Parathyroid adenoma (tissue), 2 donors: ENCODE data around the gene FAM78A.

Experiments
- H2AFZ ChIP-seq: fragments of 300-600 bp; sonication (generic); one replicate; pipeline ENCODE4 v1.7.0; 2017; ENCODE audit warnings: antibody characterized with exemption, mild to moderate bottlenecking
- H3K27ac ChIP-seq: fragments of 300-600 bp; sonication (generic); one replicate; pipeline ENCODE4 v1.7.0; 2017
- H3K27me3 ChIP-seq: fragments of 300-600 bp; sonication (generic); one replicate; pipeline ENCODE4 v1.7.0; 2017; ENCODE audit warnings: low read length; ENCODE audit not compliant: control insufficient read depth, insufficient read depth
- H3K36me3 ChIP-seq: fragments of 300-600 bp; sonication (generic); one replicate; pipeline ENCODE4 v1.7.0; 2017; ENCODE audit warnings: low read length; ENCODE audit not compliant: control insufficient read depth, insufficient read depth
- H3K4me1 ChIP-seq: fragments of 300-600 bp; sonication (generic); one replicate; pipeline ENCODE4 v1.7.0; 2017; ENCODE audit warnings: control low read depth
- H3K4me2 ChIP-seq: fragments of 300-600 bp; sonication (generic); one replicate; pipeline ENCODE4 v1.7.0; 2017; ENCODE audit warnings: low read length
- H3K4me3 ChIP-seq: fragments of 300-600 bp; sonication (generic); one replicate; pipeline ENCODE4 v1.7.0; 2017; ENCODE audit warnings: low read depth, low read length
- H3K79me2 ChIP-seq: fragments of 300-600 bp; sonication (generic); one replicate; pipeline ENCODE4 v1.7.0; 2017; ENCODE audit warnings: control low read depth
- H3K9ac ChIP-seq: fragments of 300-600 bp; sonication (generic); one replicate; pipeline ENCODE4 v1.7.0; 2017; ENCODE audit warnings: mild to moderate bottlenecking
- H3K9me3 ChIP-seq: fragments of 300-600 bp; sonication (generic); one replicate; pipeline ENCODE4 v1.7.0; 2017; ENCODE audit warnings: low read length; ENCODE audit not compliant: control insufficient read depth
- TF ChIP-seq, protein P1 (sequence below): fragments of 300-600 bp; sonication (generic); IDR thresholded peaks from one replicate; pipeline ENCODE4 v1.7.0; 2017; ENCODE audit warnings: antibody characterized with exemption, mild to moderate bottlenecking
- donor health status: primary hyperparathyroidism.

Gene FAM78A

DNA sequence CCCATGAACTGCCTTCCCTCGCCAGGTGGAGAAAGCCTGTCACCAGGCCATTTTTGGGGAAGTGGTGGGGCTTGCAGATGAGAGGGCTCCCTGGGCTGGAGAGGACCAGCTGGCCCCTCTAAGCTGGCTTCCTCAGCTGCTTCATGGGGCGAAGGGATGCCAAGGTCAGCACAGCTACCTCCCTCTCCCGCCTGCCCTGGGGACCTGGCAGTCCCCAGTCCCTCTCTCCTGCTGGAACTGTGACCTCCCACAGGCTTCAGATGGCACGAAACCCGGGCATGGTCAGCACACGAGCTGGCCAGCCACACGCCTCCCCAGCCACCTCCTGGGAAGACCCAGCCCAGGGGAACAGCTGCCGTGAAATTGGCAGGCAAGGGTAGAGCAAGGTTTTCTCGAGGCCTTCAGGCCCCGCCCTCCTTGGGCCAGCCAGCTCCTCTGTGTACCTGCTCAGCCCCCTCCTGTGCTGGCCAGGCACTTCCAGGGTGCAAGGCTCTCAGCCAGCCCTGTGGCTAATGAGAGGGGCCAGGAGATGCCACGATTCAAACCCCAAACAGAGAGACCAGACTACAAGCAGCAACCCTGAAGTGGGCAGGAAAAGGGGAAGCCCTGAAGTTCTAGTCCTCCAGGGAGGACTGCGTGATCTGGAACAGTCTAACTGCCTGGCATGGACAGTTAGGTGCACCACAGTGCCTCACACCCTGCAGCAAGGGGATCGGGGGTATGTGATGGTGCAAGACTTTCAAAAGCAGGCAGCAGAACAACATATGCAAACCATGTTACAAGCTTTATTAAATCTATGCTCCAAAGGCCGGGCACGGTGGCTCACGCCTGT is 26.1 kb upstream of the FAM78A start:
- Histone ChIP-seq H3K79me2 (no peaks in the 10 kb centered on the region), H3K9ac (no peak overlapping the region), H2AFZ (no peak overlapping the region), H3K4me3 (no peak overlapping the region), H3K27me3 (no peaks in the 10 kb centered on the region), H3K36me3 (no peaks in the 10 kb centered on the region), H3K27ac (no peak overlapping the region), H3K4me2 (no peak overlapping the region), H3K9me3 (no peaks in the 10 kb centered on the region), H3K4me1 (no peaks in the 10 kb centered on the region)
- TF ChIP-seq, protein P1, sequence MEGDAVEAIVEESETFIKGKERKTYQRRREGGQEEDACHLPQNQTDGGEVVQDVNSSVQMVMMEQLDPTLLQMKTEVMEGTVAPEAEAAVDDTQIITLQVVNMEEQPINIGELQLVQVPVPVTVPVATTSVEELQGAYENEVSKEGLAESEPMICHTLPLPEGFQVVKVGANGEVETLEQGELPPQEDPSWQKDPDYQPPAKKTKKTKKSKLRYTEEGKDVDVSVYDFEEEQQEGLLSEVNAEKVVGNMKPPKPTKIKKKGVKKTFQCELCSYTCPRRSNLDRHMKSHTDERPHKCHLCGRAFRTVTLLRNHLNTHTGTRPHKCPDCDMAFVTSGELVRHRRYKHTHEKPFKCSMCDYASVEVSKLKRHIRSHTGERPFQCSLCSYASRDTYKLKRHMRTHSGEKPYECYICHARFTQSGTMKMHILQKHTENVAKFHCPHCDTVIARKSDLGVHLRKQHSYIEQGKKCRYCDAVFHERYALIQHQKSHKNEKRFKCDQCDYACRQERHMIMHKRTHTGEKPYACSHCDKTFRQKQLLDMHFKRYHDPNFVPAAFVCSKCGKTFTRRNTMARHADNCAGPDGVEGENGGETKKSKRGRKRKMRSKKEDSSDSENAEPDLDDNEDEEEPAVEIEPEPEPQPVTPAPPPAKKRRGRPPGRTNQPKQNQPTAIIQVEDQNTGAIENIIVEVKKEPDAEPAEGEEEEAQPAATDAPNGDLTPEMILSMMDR = no peak

DNA sequence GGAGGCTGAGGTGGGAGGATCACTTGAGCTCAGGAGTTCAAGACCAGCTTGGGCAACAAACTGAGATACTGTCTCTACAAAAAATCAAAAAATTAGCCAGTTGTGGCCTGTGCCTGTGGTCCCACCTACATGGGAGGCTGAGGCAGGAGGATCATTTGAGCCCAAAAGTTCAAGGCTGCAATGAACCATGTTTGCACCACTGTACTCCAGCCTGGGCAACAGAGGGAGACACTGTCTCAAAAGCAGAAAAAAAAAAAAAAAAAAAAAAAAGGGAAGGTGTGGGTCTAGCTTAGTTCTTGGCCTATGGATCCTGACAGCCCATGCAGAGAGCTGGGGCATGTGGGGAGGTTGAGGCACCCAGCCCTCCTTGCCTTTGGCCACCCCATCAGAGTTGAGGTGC is 24.1 kb upstream of the FAM78A start:
- no peak overlapping the region for H3K4me2 ChIP-seq
- H3K4me1 ChIP-seq = no peaks in the 10 kb centered on the region
- no peak overlapping the region for H3K9ac ChIP-seq
- TF ChIP-seq, protein P1 = no peak
- H3K79me2 ChIP-seq = no peaks in the 10 kb centered on the region
- H3K4me3 ChIP-seq = no peak overlapping the region
- no peaks in the 10 kb centered on the region for H3K36me3 ChIP-seq
- H3K27ac ChIP-seq = no peak overlapping the region
- no peaks in the 10 kb centered on the region for H3K27me3 ChIP-seq
- H3K9me3 ChIP-seq = no peaks in the 10 kb centered on the region
- no peak overlapping the region for H2AFZ ChIP-seq

DNA sequence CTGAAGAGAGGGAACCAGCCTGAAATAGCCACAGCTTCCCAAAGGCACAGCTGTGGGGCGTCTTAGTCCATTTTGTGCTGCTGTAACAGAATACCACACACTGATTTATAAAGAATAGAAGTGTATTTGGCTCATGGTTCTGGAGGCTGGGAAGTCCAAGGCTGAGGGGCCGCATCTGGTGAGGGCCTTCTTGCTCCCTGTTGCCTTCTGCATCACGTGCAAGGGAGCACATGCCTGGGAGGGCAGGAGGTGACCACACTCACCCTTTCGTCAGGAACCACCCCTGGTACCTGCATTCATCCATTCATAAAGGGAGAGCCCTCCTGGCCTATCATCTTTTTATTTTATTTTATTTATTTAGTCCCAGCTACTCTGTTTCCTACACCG is 23.6 kb upstream of the FAM78A start:
- Histone ChIP-seq H3K79me2 (no peaks in the 10 kb centered on the region), H3K4me3 (no peak overlapping the region), H3K27ac (no peak overlapping the region), H2AFZ (no peak overlapping the region), H3K9ac (no peak overlapping the region), H3K27me3 (no peaks in the 10 kb centered on the region), H3K4me2 (no peak overlapping the region), H3K36me3 (no peaks in the 10 kb centered on the region), H3K9me3 (no peaks in the 10 kb centered on the region), H3K4me1 (no peaks in the 10 kb centered on the region)
- TF ChIP-seq, protein P1 = no peak

DNA sequence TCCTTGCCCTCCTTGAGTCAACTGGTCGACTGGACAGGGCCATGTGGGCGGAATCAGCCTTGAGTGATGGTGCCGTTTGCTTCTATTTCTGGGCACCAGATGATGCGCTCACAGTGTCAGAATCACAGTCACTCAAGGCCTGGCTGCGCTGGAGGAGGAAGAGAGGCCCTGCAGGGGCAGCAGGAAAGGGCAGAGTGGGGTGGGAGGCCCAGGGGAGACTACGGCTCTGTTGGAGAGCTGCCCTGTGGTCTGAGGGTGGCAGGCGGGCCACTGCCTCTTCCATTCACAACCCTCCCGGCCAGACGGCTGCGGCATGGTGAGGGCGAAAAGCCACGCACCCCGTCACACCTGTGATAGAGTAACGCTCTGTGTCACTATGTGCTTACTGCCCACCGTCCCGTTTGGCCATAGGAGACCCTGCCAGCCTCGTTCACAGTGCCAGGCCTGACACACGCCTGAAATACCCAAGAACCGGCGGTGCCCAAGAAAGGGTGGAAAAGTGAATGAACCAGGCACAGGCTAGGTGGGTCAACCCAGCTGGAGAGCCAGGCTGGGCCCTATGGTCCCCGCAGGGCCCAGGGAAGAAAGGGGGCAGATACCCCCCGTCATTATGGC is 23.1 kb upstream of the FAM78A start:
- Histone ChIP-seq H2AFZ (no peak overlapping the region), H3K4me2 (no peak overlapping the region), H3K4me1 (no peaks in the 10 kb centered on the region), H3K79me2 (no peaks in the 10 kb centered on the region), H3K27ac (no peak overlapping the region), H3K27me3 (no peaks in the 10 kb centered on the region), H3K9ac (no peak overlapping the region), H3K4me3 (no peak overlapping the region), H3K9me3 (no peaks in the 10 kb centered on the region), H3K36me3 (no peaks in the 10 kb centered on the region)
- TF ChIP-seq, protein P1 = no peak
